Daoy (cell line): ENCODE measurements around the gene ANO4. TPM values are rescaled to one million over a fixed set of nuclear protein-coding genes. Genes with fewer than 3 reads are reported as not detected.

Experiments used
- total RNA-seq: library from RNA; depleted of rRNA; stranded (reverse); fragments of >200 nt; shearing (Covaris generic); gene quantifications from 2 replicates; pipeline ENCODE4 v1.2.3, GENCODE V29; 2014; rRNA removed

The ANO4 gene
- total RNA-seq, 1 experiment from 2014 or later, result 3.4 TPM

Other genes starting within 250 kb of the ANO4 start
- 38.0 and 62.8 TPM in 2 replicates for gene GAS2L3, start 221.1 kb upstream of the ANO4 start, total RNA-seq